ENCODE data around the gene LMF1.
"Not testable (repeated sequence)": the region's sequence is repeated elsewhere in the genome, so short reads cannot be mapped to it uniquely, and the experiment has no call there.

The LMF1 gene

GRCh38 chr16:841455-842060 lies 129.2 kb downstream of the LMF1 start:
- DNase-seq = no peak

- DNase-seq = no peak
These were observed 130.0 kb downstream of the LMF1 start for GRCh38 chr16:840561-841454.

DNA sequence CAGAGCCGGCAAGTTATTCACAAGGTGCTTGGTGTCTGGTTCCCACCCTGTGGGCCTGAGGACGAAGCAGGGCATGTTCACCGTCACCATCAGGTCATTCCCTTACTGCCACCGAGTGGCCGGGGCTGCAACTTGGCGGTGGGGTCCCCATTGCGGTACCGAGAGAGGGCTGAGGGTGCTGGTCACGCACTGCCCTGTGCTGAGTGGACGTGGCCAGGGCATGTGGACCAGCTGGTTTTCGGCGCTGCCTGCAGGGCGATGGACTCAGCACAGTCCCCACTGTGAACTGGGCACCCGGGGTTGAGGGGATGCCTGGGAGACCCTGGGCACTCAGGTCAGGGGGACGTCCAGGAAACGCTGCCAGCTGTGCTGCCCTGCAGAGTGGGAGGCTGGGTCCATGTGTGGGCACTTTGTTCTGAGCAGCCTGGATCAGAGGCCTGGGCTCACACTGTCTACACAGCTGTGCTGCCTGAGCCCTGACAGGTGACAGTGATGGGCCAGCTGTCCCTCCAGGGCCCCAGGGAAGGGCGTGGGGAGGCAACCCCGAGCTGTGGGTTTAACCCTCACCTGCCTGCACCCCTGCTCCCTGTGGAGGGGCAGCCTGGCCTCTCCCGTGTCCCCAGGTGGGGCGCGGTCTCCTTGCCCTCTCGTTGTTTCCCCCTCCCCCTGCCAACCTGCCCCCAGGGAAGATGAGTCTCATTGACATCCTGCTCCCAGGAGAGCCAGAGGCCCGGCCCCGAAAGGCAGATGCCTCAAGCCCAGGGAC lies 131.0 kb downstream of the LMF1 start:
- no peak for DNase-seq

DNA sequence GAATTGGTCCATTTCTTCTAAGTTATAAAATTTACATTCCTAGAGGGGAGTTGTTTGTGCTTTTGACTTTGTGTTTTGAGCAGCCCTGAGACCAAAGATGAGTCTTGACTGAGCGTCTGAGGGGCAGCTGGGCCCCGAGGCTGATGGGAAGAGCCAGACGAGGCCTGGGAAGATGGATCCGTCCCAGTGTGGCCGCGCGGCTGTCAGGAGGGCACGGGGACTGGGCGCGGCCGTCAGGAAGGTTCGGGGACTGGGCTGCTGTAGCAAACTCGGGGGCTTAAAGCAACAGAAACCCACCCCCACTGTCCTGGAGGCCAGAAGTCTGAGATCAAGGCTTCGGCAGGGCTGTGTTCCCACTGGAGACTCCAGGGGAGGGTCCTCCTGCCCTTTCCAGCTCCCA lies 132.0 kb downstream of the LMF1 start:
- no peak for DNase-seq

DNA sequence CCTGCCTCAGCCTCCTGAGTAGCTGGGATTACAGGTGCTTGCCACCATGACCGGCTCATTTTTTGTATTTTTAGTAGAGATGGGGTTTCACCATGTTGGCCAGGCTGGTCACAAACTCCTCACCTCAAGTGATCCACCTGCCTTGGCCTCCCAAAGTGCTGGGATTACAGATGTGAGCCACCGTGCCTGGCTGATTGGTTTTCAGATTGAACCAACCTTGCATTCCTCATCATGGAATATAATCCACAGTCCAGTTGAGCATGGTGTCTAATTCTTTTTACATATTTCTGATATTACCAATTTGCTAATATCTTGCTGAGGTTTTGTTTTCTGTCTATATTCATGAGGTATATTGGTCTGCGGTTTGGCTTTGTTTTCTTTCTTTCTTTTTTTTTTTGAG lies 134.0 kb downstream of the LMF1 start:
- not testable (repeated sequence) for DNase-seq

- no peak for DNase-seq
These were observed 134.6 kb downstream of the LMF1 start for GRCh38 chr16:836221-836620.

- no peak for DNase-seq
These were observed 135.4 kb downstream of the LMF1 start for GRCh38 chr16:835373-835772.

GRCh38 chr16:833411-833810 lies 137.4 kb downstream of the LMF1 start:
- no peak for DNase-seq

GRCh38 chr16:832652-833336 lies 138.0 kb downstream of the LMF1 start:
- no peak for DNase-seq

DNA sequence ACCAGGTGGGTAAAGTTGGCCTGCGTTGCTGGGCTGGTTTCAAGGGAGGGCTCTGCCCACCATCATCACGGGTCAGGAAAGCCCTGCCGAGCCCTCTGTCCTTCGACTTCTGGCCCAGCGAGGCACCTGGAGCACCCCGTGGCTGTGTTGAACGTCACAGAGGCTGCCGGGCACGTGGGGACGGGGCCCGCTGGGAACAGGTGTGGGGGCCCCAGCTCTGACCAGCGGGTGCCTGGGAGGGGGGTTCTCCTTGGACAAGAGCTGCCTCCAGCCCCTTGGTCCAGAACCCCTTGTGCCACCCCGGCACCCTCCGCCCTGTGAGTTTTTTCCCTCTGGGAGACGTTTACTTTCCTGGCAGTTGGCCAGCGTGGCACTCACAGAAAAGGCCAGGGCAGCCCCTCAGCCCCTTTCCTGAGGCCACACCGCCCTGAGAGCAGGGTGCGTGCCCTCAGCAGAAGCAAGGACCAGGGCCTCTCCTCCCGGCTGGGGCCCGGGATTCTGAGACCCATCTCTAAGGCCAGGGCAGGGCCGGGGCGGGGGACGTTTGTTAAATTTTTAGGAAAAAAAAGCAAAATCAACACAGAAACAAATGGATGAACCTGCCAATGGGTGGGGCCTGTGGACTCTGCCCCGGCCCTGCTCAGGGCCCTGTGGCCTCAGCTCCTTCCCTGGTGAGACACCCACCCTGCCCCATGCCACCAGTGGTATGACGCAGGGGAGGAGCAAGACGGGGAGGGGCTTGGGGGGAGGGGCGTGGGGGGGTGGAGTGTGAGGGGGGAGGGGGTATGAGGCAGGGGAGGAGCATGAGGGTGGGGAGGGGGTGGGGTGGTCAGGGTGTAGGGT lies 139.0 kb downstream of the LMF1 start:
- DNase-seq = no peak

- DNase-seq = no peak
These were observed 139.8 kb downstream of the LMF1 start for GRCh38 chr16:830871-831570.

DNA sequence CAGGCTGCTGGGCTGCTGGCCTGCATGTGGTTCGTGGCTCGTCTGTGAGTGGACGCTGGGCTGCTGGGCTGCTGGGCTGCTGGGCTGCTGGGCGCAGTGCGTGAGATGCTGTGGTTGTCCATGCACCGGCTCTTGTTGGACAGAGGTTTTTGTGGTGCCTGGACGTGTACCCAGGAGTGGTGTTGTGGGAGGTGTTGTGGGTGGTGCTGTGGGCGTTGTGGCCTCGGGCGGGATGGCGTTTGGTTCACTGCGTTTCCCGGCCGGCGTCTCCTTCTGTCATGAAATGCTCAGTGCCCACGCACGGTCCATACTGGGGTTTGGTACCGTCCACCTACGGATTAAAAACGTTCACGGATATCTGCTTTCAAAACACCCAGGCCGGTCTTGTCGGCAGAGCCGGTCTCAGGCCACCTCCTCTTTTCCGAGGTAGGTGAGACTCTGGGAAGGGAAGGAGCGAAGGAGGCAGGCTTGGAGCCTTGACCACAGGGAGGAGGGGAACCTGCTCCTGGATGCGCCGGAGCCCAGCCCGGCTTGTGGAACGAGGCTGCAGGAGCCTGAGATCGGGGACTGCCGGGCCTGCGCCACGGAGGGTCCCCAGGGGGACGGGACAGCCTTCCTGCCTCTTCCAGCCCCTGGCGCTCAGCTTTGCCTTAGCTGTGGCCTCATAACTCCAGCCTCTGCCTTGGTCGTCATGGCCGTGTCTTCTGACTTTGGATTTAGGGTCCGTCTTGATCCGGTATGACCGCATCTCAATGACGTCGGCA lies 140.5 kb downstream of the LMF1 start:
- DNase-seq = no peak

DNA sequence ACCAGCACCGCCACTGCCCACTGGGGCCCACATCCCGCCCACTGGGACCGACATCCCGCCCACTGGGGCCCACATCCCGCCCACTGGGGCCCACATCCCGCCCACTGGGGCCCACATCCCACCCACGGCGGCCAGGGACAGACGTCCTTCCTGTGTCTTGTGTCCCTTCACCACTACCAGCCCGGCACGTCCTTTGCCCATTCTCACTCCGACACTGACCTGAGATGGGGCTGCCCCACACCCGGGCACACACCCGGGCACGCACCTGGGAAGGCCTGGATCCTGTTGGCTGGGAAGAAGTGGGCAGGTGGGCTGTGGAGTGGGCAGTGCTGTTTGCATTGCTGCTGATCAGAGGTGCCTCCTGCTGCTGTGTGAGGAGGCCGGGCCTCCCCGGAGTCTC lies 141.9 kb downstream of the LMF1 start:
- DNase-seq = no peak

DNA sequence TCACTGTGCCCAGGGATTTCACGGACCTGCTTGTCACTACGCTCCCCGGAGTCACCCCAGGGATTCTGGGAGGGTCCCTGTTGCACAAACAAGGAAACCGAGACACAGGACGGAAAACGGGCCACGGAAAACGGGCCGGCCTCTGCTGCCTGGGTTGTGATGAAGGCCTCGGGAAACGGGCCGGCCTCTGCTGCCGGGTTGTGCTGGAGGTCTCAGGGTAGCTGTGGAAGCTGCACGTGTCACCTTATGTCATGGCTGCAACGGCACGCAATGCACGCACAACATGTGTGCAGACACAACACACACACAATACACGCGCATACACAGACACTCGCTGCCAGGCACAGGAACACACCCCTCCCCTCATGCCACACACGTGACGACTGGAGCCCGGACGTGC lies 143.3 kb downstream of the LMF1 start:
- DNase-seq = no peak

DNA sequence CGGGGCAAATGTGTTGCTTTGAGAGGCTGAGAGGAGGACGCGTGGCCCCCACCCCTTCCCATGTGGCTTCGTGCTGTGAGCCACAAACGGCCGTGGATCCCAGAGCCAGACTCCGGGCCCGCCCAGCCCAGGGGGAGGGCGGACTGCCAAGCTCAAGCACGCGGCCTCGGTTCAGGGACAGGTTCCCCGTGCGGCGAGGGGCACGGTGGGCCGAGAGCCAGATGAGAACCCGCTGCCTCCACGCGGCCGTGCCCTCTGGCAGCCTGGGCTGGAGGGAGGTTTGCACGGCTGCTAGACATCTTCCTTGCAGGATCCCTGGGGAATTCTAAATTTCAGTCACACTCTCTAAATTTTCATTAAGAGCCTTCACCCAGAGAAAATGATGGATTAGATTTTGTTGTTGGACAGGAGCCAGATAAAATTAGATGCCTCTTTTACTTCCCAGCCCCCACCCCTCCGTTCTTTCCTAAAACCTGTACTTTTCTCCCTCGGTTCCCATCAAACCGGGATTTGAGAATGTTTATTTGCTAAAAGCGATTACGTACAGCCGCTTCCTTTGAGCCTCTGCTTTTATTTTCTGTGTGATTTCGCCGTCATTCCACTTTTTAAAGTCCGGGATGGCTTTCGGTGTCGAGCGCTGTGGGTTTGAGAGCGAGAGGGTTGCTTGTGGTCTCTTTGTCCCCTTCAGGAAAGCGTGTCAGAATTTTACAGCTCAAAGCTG lies 145.3 kb downstream of the LMF1 start:
- no peak for DNase-seq

DNA sequence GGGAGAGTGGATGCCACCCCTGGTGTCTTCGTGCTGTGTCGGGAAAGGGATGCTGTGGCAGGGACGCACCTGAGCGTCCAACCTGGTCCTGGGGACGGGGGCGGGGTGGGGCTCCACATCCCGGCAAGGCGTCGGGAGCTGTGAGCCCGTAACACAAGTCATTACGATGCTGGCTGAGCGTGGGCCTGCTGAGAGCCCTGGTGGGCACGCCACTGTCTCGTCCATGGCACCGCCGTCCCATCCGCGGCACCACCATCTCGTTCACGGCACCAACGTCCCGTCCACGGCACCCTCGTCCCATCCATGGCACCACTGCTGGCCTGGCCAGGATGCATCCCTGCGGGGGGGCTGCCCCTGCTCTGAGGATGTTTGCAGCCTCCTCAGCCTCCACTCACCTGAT lies 146.2 kb downstream of the LMF1 start:
- DNase-seq = no peak

DNA sequence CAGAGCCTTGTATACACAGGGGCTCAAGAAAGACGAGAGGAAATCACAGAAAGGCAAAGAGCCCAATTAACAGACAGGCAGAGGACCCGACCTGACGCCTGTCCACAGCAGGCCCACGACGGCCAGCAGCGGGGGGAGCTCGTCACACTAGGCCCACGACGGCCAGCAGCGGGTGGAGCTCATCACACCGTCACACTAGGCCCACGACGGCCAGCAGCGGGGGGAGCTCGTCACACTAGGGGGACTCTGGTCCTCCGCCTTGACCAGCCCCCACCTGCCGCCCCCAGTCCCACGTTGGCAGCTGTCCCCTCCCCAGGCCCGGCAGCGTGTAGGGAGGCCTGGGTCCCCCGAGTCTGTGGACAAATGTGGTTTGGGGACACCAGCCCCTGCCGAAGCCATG lies 146.6 kb downstream of the LMF1 start:
- DNase-seq = no peak

DNA sequence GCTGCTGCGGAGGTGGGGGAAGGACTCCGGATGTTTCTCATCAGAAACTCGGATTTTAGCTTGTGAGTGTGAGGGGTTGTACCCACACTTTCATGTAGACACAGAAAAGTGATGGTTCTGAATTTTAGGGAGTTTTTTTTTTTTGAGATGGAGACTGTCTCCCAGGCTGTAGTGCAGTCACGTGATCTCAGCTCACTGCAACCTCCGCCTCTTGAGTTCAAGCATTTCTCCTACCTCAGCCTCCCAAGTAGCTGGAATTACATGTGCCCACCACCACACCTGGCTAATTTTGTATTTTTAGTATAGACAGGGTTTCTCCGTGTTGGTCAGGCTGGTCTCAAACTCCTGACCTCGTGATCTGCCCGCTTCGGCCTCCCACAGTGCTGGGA lies 147.9 kb downstream of the LMF1 start:
- DNase-seq = no peak

- DNase-seq = no peak
These were observed 148.4 kb downstream of the LMF1 start for GRCh38 chr16:822174-822908.

All from stimulated activated CD4-positive, alpha-beta T cell treated with anti-CD3 and anti-CD28 coated beads, Interleukin-4, amount 100 ng/mL, for 1 hour (primary cell).